A549 treated with GW870086 at 1 μM for 4 hours (cell line): ENCODE results near the gene ARHGAP42. TPM values are rescaled to one million over a fixed set of nuclear protein-coding genes. Genes with fewer than 3 reads are reported as not detected.

Experiments
- total RNA-seq: library from RNA; stranded (reverse); fragments of 200-300 nt; extraction: Qiagen RNA extraction; gene quantifications from 5 replicates; pipeline ENCODE4 v1.2.3, GENCODE V29; 2022; ENCODE audit warnings: low read depth

ARHGAP42 gene, protein sequence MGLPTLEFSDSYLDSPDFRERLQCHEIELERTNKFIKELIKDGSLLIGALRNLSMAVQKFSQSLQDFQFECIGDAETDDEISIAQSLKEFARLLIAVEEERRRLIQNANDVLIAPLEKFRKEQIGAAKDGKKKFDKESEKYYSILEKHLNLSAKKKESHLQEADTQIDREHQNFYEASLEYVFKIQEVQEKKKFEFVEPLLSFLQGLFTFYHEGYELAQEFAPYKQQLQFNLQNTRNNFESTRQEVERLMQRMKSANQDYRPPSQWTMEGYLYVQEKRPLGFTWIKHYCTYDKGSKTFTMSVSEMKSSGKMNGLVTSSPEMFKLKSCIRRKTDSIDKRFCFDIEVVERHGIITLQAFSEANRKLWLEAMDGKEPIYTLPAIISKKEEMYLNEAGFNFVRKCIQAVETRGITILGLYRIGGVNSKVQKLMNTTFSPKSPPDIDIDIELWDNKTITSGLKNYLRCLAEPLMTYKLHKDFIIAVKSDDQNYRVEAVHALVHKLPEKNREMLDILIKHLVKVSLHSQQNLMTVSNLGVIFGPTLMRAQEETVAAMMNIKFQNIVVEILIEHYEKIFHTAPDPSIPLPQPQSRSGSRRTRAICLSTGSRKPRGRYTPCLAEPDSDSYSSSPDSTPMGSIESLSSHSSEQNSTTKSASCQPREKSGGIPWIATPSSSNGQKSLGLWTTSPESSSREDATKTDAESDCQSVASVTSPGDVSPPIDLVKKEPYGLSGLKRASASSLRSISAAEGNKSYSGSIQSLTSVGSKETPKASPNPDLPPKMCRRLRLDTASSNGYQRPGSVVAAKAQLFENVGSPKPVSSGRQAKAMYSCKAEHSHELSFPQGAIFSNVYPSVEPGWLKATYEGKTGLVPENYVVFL
- total RNA-seq: 4.5 to 6.3 TPM (median 5.5 TPM) in 5 replicates

DNA sequence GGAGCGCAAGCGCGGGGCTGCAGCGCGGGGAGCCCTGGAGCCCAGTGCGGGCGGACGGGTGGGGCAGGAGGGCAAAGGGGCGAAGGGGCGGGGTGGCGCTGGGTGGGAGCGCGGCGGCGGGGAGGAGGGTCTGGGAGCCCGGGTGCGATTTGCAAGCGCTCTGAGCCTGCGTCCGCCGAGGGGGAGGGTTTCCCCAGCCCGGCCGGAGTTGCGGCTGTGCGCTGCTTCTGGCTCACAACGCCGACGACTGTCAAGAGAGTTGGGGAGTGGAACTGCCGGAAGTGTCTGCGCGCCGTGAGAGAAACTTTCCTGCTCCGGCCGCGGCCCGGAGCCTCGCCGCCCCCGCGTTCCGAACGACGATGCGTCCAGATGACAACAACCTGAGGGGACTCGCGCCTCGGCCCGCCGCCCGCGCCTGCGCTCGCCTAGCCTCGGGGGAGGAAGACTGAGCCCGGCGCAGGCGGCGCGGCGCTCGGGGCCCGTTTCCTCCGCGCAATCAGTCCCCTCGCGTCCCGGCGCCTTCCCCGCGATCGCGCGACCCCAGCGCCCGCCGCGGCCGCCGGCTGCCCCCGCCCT, at the start of gene ARHGAP42:
TSS of gene ARHGAP42 (plus strand) at position 235 of the 576 bp plus-strand sequence. CDS start 391 bp downstream, outside the sequence.

